Measurements from ENCODE around the gene YKT6. TPM values are rescaled to one million over a fixed set of nuclear protein-coding genes. Genes with fewer than 3 reads are reported as not detected.

Gene YKT6
- polyA plus RNA-seq, 1 donor (not counting 4 experiments of a cell fraction or from before 2014, with no cell fraction given) = 148 TPM

- H3K27me3 ChIP-seq (ENCODE audit: control insufficient read depth, extremely low read depth, insufficient read depth, low read length) = no peaks in the 10 kb centered on the region
- FAIRE-seq = no peak
- H3K9ac ChIP-seq (ENCODE audit: control insufficient read depth, extremely low read depth, insufficient read depth, low read length) = no peak overlapping the region
- H3K4me1 ChIP-seq (ENCODE audit: control insufficient read depth, extremely low read depth, insufficient read depth, low read length) = no peaks in the 10 kb centered on the region
- TF ChIP-seq EZH2 (IDR thresholded peaks at IDR 0.05; ENCODE audit: low read length) (no peak), CTCF (optimal IDR thresholded peaks at IDR 0.05 in 1 of 3, IDR thresholded peaks at IDR 0.05 in 1 of 3, conservative IDR thresholded peaks at IDR 0.05 in 1 of 3; ENCODE audit: extremely low read depth in 1 of 3, insufficient read depth in 2 of 3, low read length in 3 of 3) (no peak)
- H3K9me3 ChIP-seq (ENCODE audit: control insufficient read depth, low read depth, low read length) = no peaks in the 10 kb centered on the region
- no peaks in the 10 kb centered on the region for H3K9me1 ChIP-seq (ENCODE audit: control insufficient read depth, extremely low read depth, insufficient read depth, low read length)
- H3K4me2 ChIP-seq (ENCODE audit: control insufficient read depth, extremely low read depth, insufficient read depth, low read depth, low read length) = no peak overlapping the region
- no peaks in the 10 kb centered on the region for H3K79me2 ChIP-seq (ENCODE audit: control insufficient read depth, insufficient read depth, low read length)
- H3K4me3 ChIP-seq (ENCODE audit: control insufficient read depth in 2 of 3, extremely low read depth in 1 of 3, insufficient read depth in 2 of 3, low read depth in 1 of 3, low read length in 3 of 3) = no peak overlapping the region
- no peak for DNase-seq (ENCODE audit: low read depth, low spot score)
- no peak overlapping the region for H2AFZ ChIP-seq (ENCODE audit: control insufficient read depth, low read length)
- dilution Hi-C loops (cut with MboI; ENCODE audit: extremely low pct_ligation_motif_present, low sequenced_read_pairs) = no loop called here
- no peak overlapping the region for H3K27ac ChIP-seq (ENCODE audit: control insufficient read depth, insufficient read depth, low read length)
- H4K20me1 ChIP-seq (ENCODE audit: control insufficient read depth, extremely low read depth, insufficient read depth, low read length) = no peaks in the 10 kb centered on the region
- H3K36me3 ChIP-seq (ENCODE audit: control insufficient read depth in 2 of 2, extremely low read depth in 1 of 2, insufficient read depth in 2 of 2, low read length in 2 of 2) = no peaks in the 10 kb centered on the region
Observed at GRCh38 chr7:44235066-44235465, 34.3 kb downstream of the YKT6 start.

- Histone ChIP-seq H3K36me3 (ENCODE audit: control insufficient read depth in 2 of 2, extremely low read depth in 1 of 2, insufficient read depth in 2 of 2, low read length in 2 of 2) (no peaks in the 10 kb centered on the region), H3K4me2 (ENCODE audit: control insufficient read depth, extremely low read depth, insufficient read depth, low read depth, low read length) (no peak overlapping the region), H3K4me3 (ENCODE audit: control insufficient read depth in 2 of 3, extremely low read depth in 1 of 3, insufficient read depth in 2 of 3, low read depth in 1 of 3, low read length in 3 of 3) (no peak overlapping the region), H3K27me3 (ENCODE audit: control insufficient read depth, extremely low read depth, insufficient read depth, low read length) (no peaks in the 10 kb centered on the region), H3K27ac (ENCODE audit: control insufficient read depth, insufficient read depth, low read length) (no peak overlapping the region), H3K4me1 (ENCODE audit: control insufficient read depth, extremely low read depth, insufficient read depth, low read length) (no peaks in the 10 kb centered on the region), H4K20me1 (ENCODE audit: control insufficient read depth, extremely low read depth, insufficient read depth, low read length) (no peaks in the 10 kb centered on the region), H3K9ac (ENCODE audit: control insufficient read depth, extremely low read depth, insufficient read depth, low read length) (no peak overlapping the region), H2AFZ (ENCODE audit: control insufficient read depth, low read length) (no peak overlapping the region), H3K9me3 (ENCODE audit: control insufficient read depth, low read depth, low read length) (no peaks in the 10 kb centered on the region), H3K79me2 (ENCODE audit: control insufficient read depth, insufficient read depth, low read length) (no peaks in the 10 kb centered on the region), H3K9me1 (ENCODE audit: control insufficient read depth, extremely low read depth, insufficient read depth, low read length) (no peaks in the 10 kb centered on the region)
- no peak for FAIRE-seq
- TF ChIP-seq CTCF (optimal IDR thresholded peaks at IDR 0.05 in 1 of 3, IDR thresholded peaks at IDR 0.05 in 1 of 3, conservative IDR thresholded peaks at IDR 0.05 in 1 of 3; ENCODE audit: extremely low read depth in 1 of 3, insufficient read depth in 2 of 3, low read length in 3 of 3) (no peak), EZH2 (IDR thresholded peaks at IDR 0.05; ENCODE audit: low read length) (no peak)
- dilution Hi-C loops (cut with MboI; ENCODE audit: extremely low pct_ligation_motif_present, low sequenced_read_pairs) = no loop called here
- no peak for DNase-seq (ENCODE audit: low read depth, low spot score)
Observed at GRCh38 chr7:44235582-44236332, 35.0 kb downstream of the YKT6 start.

Measured in keratinocyte (primary cell).